ENCODE results near the gene WFDC10B. TPM values are rescaled to one million over a fixed set of nuclear protein-coding genes. Genes with fewer than 3 reads are reported as not detected.

The WFDC10B gene
- 0.32 TPM in 1 of 2 replicates, not detected in the other for total RNA-seq

DNA sequence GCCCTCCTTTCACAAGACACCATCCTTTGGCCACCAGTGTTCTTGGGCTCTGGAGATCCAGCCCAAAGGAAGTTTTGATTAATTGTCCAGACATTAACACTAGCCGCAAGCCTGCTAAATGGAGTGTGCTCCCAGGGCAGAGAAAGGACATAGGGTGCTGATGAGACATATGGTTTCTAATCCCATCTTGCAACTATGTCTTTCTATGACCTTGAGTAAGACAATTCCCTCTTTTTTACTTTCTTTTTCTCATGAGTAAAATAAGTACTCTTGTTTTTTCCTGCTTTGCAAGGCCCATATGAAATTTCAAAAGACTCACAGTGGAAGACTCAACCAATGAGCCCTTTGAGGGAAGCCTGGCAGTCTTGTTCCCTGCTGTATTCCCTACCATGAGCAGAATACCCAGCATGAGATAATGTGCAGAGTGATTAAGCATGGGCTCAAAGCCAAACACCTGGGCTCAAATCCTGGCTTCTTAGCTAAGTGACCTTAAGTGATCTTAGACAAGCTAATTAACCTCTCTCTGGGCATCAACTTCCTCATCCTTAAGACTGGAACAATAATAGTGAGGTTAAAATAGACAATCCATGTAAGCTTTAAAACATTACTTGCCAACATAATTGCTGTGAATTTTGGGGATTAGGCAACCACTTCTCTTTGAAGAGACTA lies at the start of gene WFDC10B:
Gene WFDC10B (minus strand): TSS at position 51 of the 669 bp plus-strand sequence. CDS start 19,027 bp downstream, outside the sequence.

GRCh38 chr20:45722047-45722446 lies 17.2 kb upstream of the WFDC10B start, which contains the start of gene SPINT4:
Gene SPINT4 (plus strand): TSS chr20:45722347. CDS start chr20:45722368, 21 bp downstream.

GRCh38 chr20:45701873-45702272 lies 2.9 kb downstream of the WFDC10B start, which contains the start of gene WFDC13:
Gene WFDC13 (plus strand): TSS chr20:45702038. CDS start chr20:45702124, 86 bp downstream.

GRCh38 chr20:45670139-45670538 lies 34.7 kb downstream of the WFDC10B start, which contains the start of gene WFDC11:
Gene WFDC11 (minus strand): TSS chr20:45670239. CDS start chr20:45650600, 19,639 bp downstream.

Small RNAs within 50 kb of the gene (small RNA-seq; reads per million reads assigned to genes)
- 2.6 reads per million, percentile 56 among the genes with 10 or more reads in this experiment for gene MIR3617
- gene SPINT5P = not detected

Other genes starting within 250 kb of the WFDC10B start
- not detected in 2 replicates for gene WFDC2, start 235.3 kb downstream of the WFDC10B start, total RNA-seq
- not detected in 2 replicates for gene SPINT3, start 189.4 kb downstream of the WFDC10B start, total RNA-seq
- gene WFDC6, start 165.5 kb downstream of the WFDC10B start, total RNA-seq = not detected in 2 replicates
- gene EPPIN, start 157.6 kb downstream of the WFDC10B start, total RNA-seq = not detected in 2 replicates
- not detected in 2 replicates for gene WFDC8, start 125.7 kb downstream of the WFDC10B start, total RNA-seq
- not detected in 2 replicates for gene WFDC10A, start 75.3 kb downstream of the WFDC10B start, total RNA-seq
- not detected in 2 replicates for gene WFDC9, start 73.7 kb downstream of the WFDC10B start, total RNA-seq
- gene WFDC11, start 34.8 kb downstream of the WFDC10B start, total RNA-seq = not detected in 2 replicates
- not detected in 2 replicates for gene WFDC13, start 3.0 kb downstream of the WFDC10B start, total RNA-seq
- not detected in 2 replicates for gene SPINT4, start 17.3 kb upstream of the WFDC10B start, total RNA-seq
- gene WFDC3, start 86.9 kb upstream of the WFDC10B start, total RNA-seq = 0.61 TPM in 1 of 2 replicates, not detected in the other
- 5.5 and 13.8 TPM in 2 replicates for gene DNTTIP1, start 86.9 kb upstream of the WFDC10B start, total RNA-seq
- 2.3 and 4.5 TPM in 2 replicates for gene UBE2C, start 107.6 kb upstream of the WFDC10B start, total RNA-seq
- not detected in 2 replicates for gene TNNC2, start 122.3 kb upstream of the WFDC10B start, total RNA-seq
- 75.3 and 91.8 TPM in 2 replicates for gene SNX21, start 128.8 kb upstream of the WFDC10B start, total RNA-seq
- gene ACOT8, start 152.4 kb upstream of the WFDC10B start, total RNA-seq = 27.6 and 32.8 TPM in 2 replicates
- gene ZSWIM3, start 152.6 kb upstream of the WFDC10B start, total RNA-seq = 4.7 and 5.5 TPM in 2 replicates
- 12.0 and 13.5 TPM in 2 replicates for gene ZSWIM1, start 176.2 kb upstream of the WFDC10B start, total RNA-seq
- gene SPATA25, start 182.6 kb upstream of the WFDC10B start, total RNA-seq = 0.97 and 1.8 TPM in 2 replicates
- 3.9 and 4.1 TPM in 2 replicates for gene NEURL2, start 186.2 kb upstream of the WFDC10B start, total RNA-seq
- gene CTSA, start 186.3 kb upstream of the WFDC10B start, total RNA-seq = 102 and 119 TPM in 2 replicates
- 21.7 and 23.0 TPM in 2 replicates for gene PLTP, start 207.1 kb upstream of the WFDC10B start, total RNA-seq
- 19.3 and 20.6 TPM in 2 replicates for gene PCIF1, start 229.7 kb upstream of the WFDC10B start, total RNA-seq